ENCODE data around the gene CCDC87. TPM values are rescaled to one million over a fixed set of nuclear protein-coding genes. Genes with fewer than 3 reads are reported as not detected.

Gene CCDC87
- total and polyA plus RNA-seq, 9 donors = 0.13 to 0.60 (median 0.45) TPM

- no peaks in the 10 kb centered on the region for H3K27me3 ChIP-seq
- intact Hi-C loops (cut with DNase I) = no loop called here
- no peaks in the 10 kb centered on the region for H3K4me1 ChIP-seq (ENCODE audit: insufficient read depth)
- no peaks in the 10 kb centered on the region for H3K9me3 ChIP-seq
- no peak overlapping the region for H3K4me3 ChIP-seq
- H3K27ac ChIP-seq = no peak overlapping the region
- no peaks in the 10 kb centered on the region for H3K36me3 ChIP-seq
- DNase-seq = no peak
- 47 to 51% (median 48%) methylated on average over 16 of the region's 16 CpGs for WGBS, 3 donors
- no peak for TF ChIP-seq EP300 (IDR thresholded peaks at IDR 0.05)
- no peak for TF ChIP-seq CTCF (IDR thresholded peaks at IDR 0.05)
- TF ChIP-seq POLR2A (IDR thresholded peaks at IDR 0.05) = no peak
Measured at GRCh38 chr11:66548774-66549630, 43.9 kb downstream of the CCDC87 start.

- peaks cover 2% of the 10 kb centered on the region for H3K4me1 ChIP-seq (ENCODE audit: insufficient read depth)
- H3K9me3 ChIP-seq = no peaks in the 10 kb centered on the region
- intact Hi-C loops (cut with DNase I) = no loop called here
- TF ChIP-seq POLR2A (IDR thresholded peaks at IDR 0.05) = no peak
- no peak for TF ChIP-seq CTCF (IDR thresholded peaks at IDR 0.05)
- TF ChIP-seq EP300 (IDR thresholded peaks at IDR 0.05) = no peak
- DNase-seq = no peak
- 27 to 42% (median 37%) methylated on average over 11 of the region's 11 CpGs for WGBS, 3 donors
- no peaks in the 10 kb centered on the region for H3K27me3 ChIP-seq
- no peak overlapping the region for H3K27ac ChIP-seq
- no peaks in the 10 kb centered on the region for H3K36me3 ChIP-seq
- H3K4me3 ChIP-seq = no peak overlapping the region
Measured at GRCh38 chr11:66548041-66548440, 44.8 kb downstream of the CCDC87 start.

GRCh38 chr11:66547662-66548009, 45.2 kb downstream of the CCDC87 start:
- H3K4me1 ChIP-seq (ENCODE audit: insufficient read depth) = peaks cover 2% of the 10 kb centered on the region
- no peaks in the 10 kb centered on the region for H3K27me3 ChIP-seq
- no peaks in the 10 kb centered on the region for H3K36me3 ChIP-seq
- TF ChIP-seq POLR2A (IDR thresholded peaks at IDR 0.05) = no peak
- no peak for TF ChIP-seq EP300 (IDR thresholded peaks at IDR 0.05)
- no peak for TF ChIP-seq CTCF (IDR thresholded peaks at IDR 0.05)
- WGBS, 3 donors = 31 to 48% (median 42%) methylated on average over 5 of the region's 5 CpGs
- H3K9me3 ChIP-seq = no peaks in the 10 kb centered on the region
- DNase-seq = no peak
- no peak overlapping the region for H3K27ac ChIP-seq
- intact Hi-C loops (cut with DNase I) = no loop called here
- H3K4me3 ChIP-seq = no peak overlapping the region

GRCh38 chr11:66546966-66547661, 45.7 kb downstream of the CCDC87 start:
- no peak overlapping the region for H3K27ac ChIP-seq
- intact Hi-C loops (cut with DNase I) = no loop called here

More at GRCh38 chr11:66546966-66547661, 45.7 kb downstream of the CCDC87 start:
- no peak overlapping the region for H3K4me3 ChIP-seq
- no peaks in the 10 kb centered on the region for H3K36me3 ChIP-seq
- TF ChIP-seq CTCF (IDR thresholded peaks at IDR 0.05) = no peak
- TF ChIP-seq EP300 (IDR thresholded peaks at IDR 0.05) = no peak
- TF ChIP-seq POLR2A (IDR thresholded peaks at IDR 0.05) = no peak
- WGBS, 3 donors = 19 to 38% (median 23%) methylated on average over 17 to 18 of the region's 18 CpGs
- H3K9me3 ChIP-seq = no peaks in the 10 kb centered on the region
- H3K4me1 ChIP-seq (ENCODE audit: insufficient read depth) = peaks cover 2% of the 10 kb centered on the region
- H3K27me3 ChIP-seq = no peaks in the 10 kb centered on the region
- DNase-seq = no peak

Measured in ovary (tissue), 9 donors.